Progenitor cell of endocrine pancreas (in vitro differentiated cells): ENCODE results near the gene C7orf33. TPM values are rescaled to one million over a fixed set of nuclear protein-coding genes. Genes with fewer than 3 reads are reported as not detected.
"Not testable (repeated sequence)": the region's sequence is repeated elsewhere in the genome, so short reads cannot be mapped to it uniquely, and the experiment has no call there.

Source experiments
- DNase-seq: peaks from one replicate; pipeline ENCODE4 v3.0.0; 2021; ENCODE audit warnings: low spot score; ENCODE audit not compliant: unreplicated experiment
- H3K27ac Mint-ChIP-seq: 2 replicates; pipeline ENCODE4 v1.8.0; 2021; ENCODE audit warnings: mild to moderate bottlenecking, moderate library complexity, mixed read lengths
- H3K27me3 Mint-ChIP-seq: 2 replicates; pipeline ENCODE4 v1.8.0; 2021; ENCODE audit warnings: mixed read lengths
- H3K36me3 Mint-ChIP-seq: 2 replicates; pipeline ENCODE4 v1.8.0; 2022; ENCODE audit warnings: mixed read lengths; ENCODE audit not compliant: insufficient read depth
- H3K4me1 Mint-ChIP-seq: 2 replicates; pipeline ENCODE4 v1.8.0; 2021; ENCODE audit warnings: low read depth, mixed read lengths
- H3K4me3 Mint-ChIP-seq: 2 replicates; pipeline ENCODE4 v1.8.0; 2021; ENCODE audit warnings: low read depth, mild to moderate bottlenecking, moderate library complexity, mixed read lengths
- H3K9me3 Mint-ChIP-seq: 2 replicates; pipeline ENCODE4 v1.8.0; 2021; ENCODE audit warnings: low read depth, mixed read lengths
- total RNA-seq: library from RNA; stranded (reverse); gene quantifications from 2 replicates; pipeline ENCODE4 v1.2.1, GENCODE V29; 2021
- TF ChIP-seq, protein P1 (sequence below): fragments of 200-600 bp; sonication (generic); IDR thresholded peaks from one replicate; pipeline ENCODE4 v1.5.0; 2021; ENCODE audit warnings: antibody characterized with exemption, mild to moderate bottlenecking; ENCODE audit not compliant: unreplicated experiment

The C7orf33 gene
- total RNA-seq, 1 donor from 2014 or later: not detected

DNA sequence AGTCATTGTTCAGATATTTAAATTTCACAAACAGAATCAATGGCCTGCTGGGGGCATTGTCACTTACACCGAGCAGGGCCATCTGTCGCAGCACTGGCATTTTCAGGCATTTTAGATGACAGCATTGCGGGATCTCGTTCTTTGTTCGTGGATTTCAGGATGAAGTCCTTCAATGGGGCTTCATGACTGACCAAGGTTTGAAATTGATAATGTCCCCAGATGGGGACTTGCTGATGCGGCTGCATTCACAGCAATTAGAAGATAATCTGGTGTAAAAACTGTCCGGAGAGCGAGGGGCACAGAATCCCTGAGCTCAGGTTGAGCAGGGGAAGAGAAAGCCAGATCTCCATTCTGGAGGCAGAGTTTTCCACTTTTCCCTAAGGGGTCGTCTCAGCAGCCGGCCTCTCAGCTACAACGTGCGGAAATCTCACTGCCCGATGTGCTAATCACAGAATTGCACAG lies 1.9 kb upstream of the C7orf33 start:
- H3K27ac Mint-ChIP-seq: no peak overlapping the region

DNA sequence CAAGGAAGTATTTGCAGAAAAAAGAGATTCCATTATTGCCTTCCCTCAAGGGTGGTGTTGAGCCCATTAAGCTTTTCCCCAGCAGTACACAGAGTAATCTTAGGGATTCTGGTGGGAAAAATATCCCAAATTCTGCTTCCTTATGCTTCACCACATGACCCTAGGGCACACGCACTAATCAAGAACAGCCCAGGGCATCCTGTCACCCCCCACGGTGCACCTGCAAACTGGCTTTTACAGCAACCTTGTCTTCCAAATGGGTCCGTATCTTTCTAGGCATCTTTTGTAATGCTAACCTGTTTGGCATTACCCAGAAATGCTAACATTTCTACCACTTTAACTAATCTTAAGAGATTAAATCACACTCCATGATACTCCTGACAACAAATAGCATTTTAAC lies 926 bp upstream of the C7orf33 start:
- H3K4me3 Mint-ChIP-seq: no peak overlapping the region
- no peaks in the 10 kb centered on the region for H3K9me3 Mint-ChIP-seq
- H3K4me1 Mint-ChIP-seq: no peaks in the 10 kb centered on the region
- TF ChIP-seq, protein P1, sequence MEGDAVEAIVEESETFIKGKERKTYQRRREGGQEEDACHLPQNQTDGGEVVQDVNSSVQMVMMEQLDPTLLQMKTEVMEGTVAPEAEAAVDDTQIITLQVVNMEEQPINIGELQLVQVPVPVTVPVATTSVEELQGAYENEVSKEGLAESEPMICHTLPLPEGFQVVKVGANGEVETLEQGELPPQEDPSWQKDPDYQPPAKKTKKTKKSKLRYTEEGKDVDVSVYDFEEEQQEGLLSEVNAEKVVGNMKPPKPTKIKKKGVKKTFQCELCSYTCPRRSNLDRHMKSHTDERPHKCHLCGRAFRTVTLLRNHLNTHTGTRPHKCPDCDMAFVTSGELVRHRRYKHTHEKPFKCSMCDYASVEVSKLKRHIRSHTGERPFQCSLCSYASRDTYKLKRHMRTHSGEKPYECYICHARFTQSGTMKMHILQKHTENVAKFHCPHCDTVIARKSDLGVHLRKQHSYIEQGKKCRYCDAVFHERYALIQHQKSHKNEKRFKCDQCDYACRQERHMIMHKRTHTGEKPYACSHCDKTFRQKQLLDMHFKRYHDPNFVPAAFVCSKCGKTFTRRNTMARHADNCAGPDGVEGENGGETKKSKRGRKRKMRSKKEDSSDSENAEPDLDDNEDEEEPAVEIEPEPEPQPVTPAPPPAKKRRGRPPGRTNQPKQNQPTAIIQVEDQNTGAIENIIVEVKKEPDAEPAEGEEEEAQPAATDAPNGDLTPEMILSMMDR: no peak
- no peaks in the 10 kb centered on the region for H3K36me3 Mint-ChIP-seq
- no peak for DNase-seq
- no peak overlapping the region for H3K27ac Mint-ChIP-seq
- H3K27me3 Mint-ChIP-seq: peaks cover 37% of the 10 kb centered on the region

More for the DNA sequence above, 1.9 kb upstream of the C7orf33 start:
- no peak overlapping the region for H3K4me3 Mint-ChIP-seq
- H3K36me3 Mint-ChIP-seq: no peaks in the 10 kb centered on the region
- DNase-seq: no peak
- H3K27me3 Mint-ChIP-seq: peaks cover 41% of the 10 kb centered on the region
- TF ChIP-seq, protein P1: no peak
- H3K4me1 Mint-ChIP-seq: no peaks in the 10 kb centered on the region
- no peaks in the 10 kb centered on the region for H3K9me3 Mint-ChIP-seq

DNA sequence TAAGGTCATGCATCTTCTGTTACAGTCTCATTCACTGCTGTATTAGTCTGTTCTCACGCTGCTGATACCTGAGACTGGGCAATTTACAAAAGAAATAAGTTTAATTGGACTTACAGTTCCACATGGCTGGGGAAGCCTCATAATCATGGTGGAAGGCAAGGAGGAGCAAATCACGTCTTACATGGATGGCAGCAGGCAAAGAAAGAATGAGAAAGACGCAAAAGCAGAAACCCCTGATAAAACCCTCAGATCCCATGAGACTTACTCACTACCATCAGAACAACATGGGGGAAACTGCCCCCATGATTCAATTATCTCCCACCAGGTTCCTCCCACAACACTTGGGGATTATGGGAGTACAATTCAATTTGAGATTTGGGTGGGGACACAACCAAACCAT lies 5.8 kb downstream of the C7orf33 start:
- not testable (repeated sequence) for H3K4me1 Mint-ChIP-seq, H3K36me3 Mint-ChIP-seq, H3K27ac Mint-ChIP-seq, H3K9me3 Mint-ChIP-seq, H3K27me3 Mint-ChIP-seq, H3K4me3 Mint-ChIP-seq, DNase-seq

DNA sequence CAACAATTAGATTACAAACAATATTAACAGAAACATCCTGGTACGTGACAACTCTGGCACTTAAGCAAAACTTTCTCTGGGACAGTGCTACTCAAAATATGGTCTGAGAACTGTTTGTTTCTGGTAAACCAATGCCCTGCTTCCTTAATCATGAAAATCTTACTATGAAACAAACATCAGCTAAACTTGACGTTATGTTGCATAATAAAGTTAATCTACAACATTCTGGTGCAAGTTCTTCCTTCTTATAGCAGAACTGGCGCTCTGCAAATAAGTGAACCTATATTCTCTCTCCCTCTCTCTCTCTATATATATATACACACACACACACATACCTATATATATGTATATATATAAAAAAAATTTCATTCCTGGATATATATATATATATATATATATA lies 7.8 kb downstream of the C7orf33 start:
- DNase-seq: no peak
- H3K27ac Mint-ChIP-seq: no peak overlapping the region
- H3K4me1 Mint-ChIP-seq: no peaks in the 10 kb centered on the region
- no peak overlapping the region for H3K4me3 Mint-ChIP-seq
- H3K9me3 Mint-ChIP-seq: peaks cover 8% of the 10 kb centered on the region
- TF ChIP-seq, protein P1: no peak
- peaks cover 1% of the 10 kb centered on the region for H3K36me3 Mint-ChIP-seq
- H3K27me3 Mint-ChIP-seq: no peaks in the 10 kb centered on the region

DNA sequence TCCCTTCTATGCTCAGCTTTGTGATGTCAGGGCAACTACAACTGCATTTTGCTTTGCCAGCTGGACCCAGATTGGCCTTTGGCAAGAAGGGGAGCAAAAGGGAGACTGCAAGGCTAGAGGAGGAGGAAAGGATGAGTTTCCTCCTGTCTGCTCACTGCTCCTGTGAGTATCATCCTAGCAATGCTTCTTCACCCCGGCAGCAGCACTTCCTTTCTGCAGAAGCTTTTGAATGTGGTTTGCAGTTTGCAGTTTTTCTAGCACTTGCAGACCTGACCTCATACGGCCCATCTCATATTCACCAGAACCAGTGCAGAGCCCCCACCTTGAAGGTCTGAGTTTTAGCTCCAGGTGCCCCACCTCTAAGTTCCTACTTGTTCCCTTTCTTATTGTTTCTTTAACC lies 14.8 kb downstream of the C7orf33 start:
- Mint-ChIP-seq H3K27ac (no peak overlapping the region), H3K36me3 (no peaks in the 10 kb centered on the region), H3K4me3 (no peak overlapping the region), H3K27me3 (no peaks in the 10 kb centered on the region), H3K9me3 (peaks cover 5% of the 10 kb centered on the region), H3K4me1 (no peaks in the 10 kb centered on the region)
- no peak for DNase-seq
- TF ChIP-seq, protein P1: no peak

DNA sequence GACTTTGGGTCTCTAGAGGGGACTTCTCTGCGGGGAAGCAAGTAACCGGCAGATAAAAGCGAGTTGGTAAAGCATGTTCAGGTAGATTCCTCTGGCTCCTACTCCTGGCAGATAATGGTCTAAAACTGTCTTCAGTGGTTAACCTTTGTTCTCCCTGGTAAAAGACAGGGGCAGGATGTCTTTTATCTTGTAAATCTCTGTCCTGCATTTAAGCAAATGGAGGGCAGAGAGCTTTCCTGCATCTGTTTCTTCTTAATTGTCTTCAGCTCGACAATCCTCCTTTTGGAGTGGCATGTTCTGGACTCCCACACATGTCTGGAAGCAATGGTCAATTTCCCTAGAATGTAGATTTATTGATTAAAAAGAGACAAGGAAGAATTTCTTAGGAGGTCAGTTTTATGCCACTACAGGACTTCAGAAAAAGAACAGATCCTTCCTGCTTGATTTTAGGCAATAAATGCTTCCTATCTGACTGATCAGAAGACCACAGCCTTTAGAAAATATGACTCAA lies 16.6 kb downstream of the C7orf33 start:
- TF ChIP-seq, protein P1: no peak
- Mint-ChIP-seq H3K4me1 (no peaks in the 10 kb centered on the region), H3K9me3 (peaks cover 5% of the 10 kb centered on the region), H3K36me3 (no peaks in the 10 kb centered on the region), H3K27me3 (peaks cover 6% of the 10 kb centered on the region), H3K4me3 (no peak overlapping the region), H3K27ac (no peak overlapping the region)
- no peak for DNase-seq
